Thoracic aorta (tissue), 2 donors: Measurements from ENCODE around the gene ACIN1. TPM values are rescaled to one million over a fixed set of nuclear protein-coding genes. Genes with fewer than 3 reads are reported as not detected.

Experiments used
- ATAC-seq: fragments of 150-250 bp; one replicate; pipeline ENCODE4 v1.8.0; 2017; ENCODE audit warnings: low read depth; ENCODE audit not compliant: insufficient number of reproducible peaks, low FRiP score
- DNase-seq: peaks from one replicate; pipeline ENCODE4 v3.0.0-alpha.2; 2020; ENCODE audit warnings: low spot score
- H3K27ac ChIP-seq, 2 donors: fragments of 200-600 bp; sonication (generic); 1 replicate in 1 of 2; 2 replicates in 1 of 2; pipeline ENCODE4 v1.5.1; 2016; ENCODE audit warnings: mild to moderate bottlenecking in 2 of 2, moderate library complexity in 2 of 2
- H3K27me3 ChIP-seq: fragments of 200-600 bp; sonication (generic); replicated peaks from 2 replicates; pipeline ENCODE4 v1.6.0; 2016; ENCODE audit warnings: mild to moderate bottlenecking; ENCODE audit not compliant: insufficient read depth
- H3K36me3 ChIP-seq: fragments of 200-600 bp; sonication (generic); one replicate; pipeline ENCODE4 v1.5.1; 2016
- H3K4me1 ChIP-seq, 2 donors: fragments of 200-600 bp; sonication (generic); 1 replicate in 1 of 2; 2 replicates in 1 of 2; pipeline versions ENCODE4 v1.5.1 to v1.6.0; 2016; ENCODE audit warnings: low read depth in 2 of 2, mild to moderate bottlenecking in 1 of 2; ENCODE audit not compliant: control insufficient read depth in 1 of 2
- H3K4me3 ChIP-seq: fragments of 200-600 bp; sonication (generic); 2 replicates; pipeline ENCODE4 v1.5.1; 2016; ENCODE audit warnings: mild to moderate bottlenecking
- H3K9me3 ChIP-seq: fragments of 200-600 bp; sonication (generic); 2 replicates; pipeline ENCODE4 v1.5.1; 2016
- total RNA-seq, 2 donors: library from RNA; depleted of rRNA; stranded (reverse); fragments of >200 nt; gene quantifications; one replicate each; pipeline versions ENCODE4 v1.1.0 to v1.2.3, GENCODE V29; 2016
- TF ChIP-seq, protein P1 (sequence below): fragments of 200-600 bp; sonication (generic); IDR thresholded peaks from one replicate; pipeline ENCODE4 v1.5.1; 2019; ENCODE audit warnings: antibody characterized with exemption

ACIN1 gene
- total RNA-seq, 2 donors from 2014 or later = 117 to 154 TPM

DNA sequence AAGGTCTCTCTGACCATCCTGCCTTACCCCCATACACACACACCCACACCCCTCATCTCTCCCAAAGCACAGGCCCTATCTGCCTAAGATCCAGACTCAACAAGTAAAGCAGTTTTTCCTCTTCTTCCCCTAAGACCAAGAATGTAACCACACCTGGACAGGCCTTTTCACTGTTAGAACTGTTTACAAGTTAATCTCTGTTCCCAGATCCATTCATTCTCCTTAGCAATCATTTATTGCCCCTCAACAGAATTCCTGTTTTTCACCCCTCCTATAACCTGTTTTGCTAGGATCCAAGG, 11.8 kb upstream of the ACIN1 start:
- TF ChIP-seq, protein P1, sequence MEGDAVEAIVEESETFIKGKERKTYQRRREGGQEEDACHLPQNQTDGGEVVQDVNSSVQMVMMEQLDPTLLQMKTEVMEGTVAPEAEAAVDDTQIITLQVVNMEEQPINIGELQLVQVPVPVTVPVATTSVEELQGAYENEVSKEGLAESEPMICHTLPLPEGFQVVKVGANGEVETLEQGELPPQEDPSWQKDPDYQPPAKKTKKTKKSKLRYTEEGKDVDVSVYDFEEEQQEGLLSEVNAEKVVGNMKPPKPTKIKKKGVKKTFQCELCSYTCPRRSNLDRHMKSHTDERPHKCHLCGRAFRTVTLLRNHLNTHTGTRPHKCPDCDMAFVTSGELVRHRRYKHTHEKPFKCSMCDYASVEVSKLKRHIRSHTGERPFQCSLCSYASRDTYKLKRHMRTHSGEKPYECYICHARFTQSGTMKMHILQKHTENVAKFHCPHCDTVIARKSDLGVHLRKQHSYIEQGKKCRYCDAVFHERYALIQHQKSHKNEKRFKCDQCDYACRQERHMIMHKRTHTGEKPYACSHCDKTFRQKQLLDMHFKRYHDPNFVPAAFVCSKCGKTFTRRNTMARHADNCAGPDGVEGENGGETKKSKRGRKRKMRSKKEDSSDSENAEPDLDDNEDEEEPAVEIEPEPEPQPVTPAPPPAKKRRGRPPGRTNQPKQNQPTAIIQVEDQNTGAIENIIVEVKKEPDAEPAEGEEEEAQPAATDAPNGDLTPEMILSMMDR = no peak
- Histone ChIP-seq H3K27ac (no peak overlapping the region), H3K9me3 (no peaks in the 10 kb centered on the region), H3K4me1 (no peaks in the 10 kb centered on the region), H3K36me3 (no peaks in the 10 kb centered on the region), H3K4me3 (no peak overlapping the region), H3K27me3 (no peaks in the 10 kb centered on the region)
- ATAC-seq = no peak
- no peak for DNase-seq

DNA sequence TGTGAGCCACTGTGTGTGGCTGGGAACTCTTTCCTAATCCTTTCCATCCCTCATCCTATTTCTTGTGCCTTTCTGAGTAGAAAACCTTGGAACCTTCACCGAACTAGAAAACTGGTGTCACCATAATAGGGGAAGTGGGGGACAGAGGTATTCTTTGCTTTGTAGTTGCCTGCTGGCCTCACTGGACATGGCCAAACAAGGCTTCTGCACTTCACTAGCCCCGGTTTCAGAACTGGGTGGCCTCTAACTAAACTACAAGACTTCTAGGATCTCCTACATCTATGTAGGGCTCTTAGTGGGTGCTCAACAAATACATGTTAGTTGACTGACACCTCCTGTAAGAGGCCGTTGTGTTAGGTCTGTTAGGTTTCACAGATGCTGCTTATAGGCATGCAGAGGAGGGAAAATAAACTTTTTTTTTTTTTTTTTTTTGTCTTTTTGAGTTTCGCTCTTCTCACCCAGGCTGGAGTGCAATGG, 10.4 kb upstream of the ACIN1 start:
- TF ChIP-seq, protein P1 = no peak
- Histone ChIP-seq H3K27me3 (no peaks in the 10 kb centered on the region), H3K36me3 (no peaks in the 10 kb centered on the region), H3K4me3 (no peak overlapping the region), H3K27ac (no peak overlapping the region), H3K4me1 (no peaks in the 10 kb centered on the region), H3K9me3 (no peaks in the 10 kb centered on the region)
- DNase-seq (no peak), ATAC-seq (no peak)

DNA sequence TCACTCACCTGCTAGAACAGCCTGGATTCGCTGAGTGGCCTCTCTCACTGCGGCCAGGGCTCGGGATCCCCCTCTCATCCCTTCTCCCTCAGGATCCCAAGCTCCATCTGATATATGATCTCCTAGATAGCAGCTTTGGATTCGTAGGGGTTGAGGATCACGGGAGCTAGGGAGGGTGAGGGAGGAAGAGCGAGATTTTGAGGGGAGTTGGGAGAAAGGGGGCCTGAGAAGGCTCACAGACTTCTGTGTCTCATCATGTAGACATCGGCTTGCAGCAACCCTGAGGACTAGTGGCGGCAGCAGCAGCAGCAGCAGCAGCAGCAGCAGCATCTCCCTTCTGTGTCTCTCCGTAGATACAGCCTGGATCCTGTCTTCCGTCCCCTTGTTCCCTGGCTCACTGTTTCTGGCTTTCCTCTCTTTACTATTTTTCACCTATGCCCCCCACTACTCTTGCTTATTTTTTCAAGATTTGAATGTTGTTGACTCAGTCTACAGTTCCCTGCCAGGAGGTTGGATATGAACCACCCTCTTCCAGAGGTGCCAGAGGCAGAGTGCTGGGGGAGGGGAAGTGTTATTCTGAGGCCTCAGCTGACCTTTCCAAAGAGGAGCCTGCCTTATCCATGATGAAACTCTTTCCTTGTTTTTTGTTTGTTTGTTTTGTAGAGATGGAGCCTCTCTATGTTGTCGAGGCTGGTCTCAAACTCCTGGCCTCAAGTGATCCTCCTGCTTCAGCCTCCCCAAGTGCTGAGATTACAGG, 9.8 kb upstream of the ACIN1 start, which contains the start of gene CIROP:
Gene CIROP (minus strand): TSS at position 399 of the 757 bp plus-strand sequence. CDS start 69 bp downstream, at position 330.
- Histone ChIP-seq H3K4me1 (no peaks in the 10 kb centered on the region), H3K27me3 (no peaks in the 10 kb centered on the region), H3K9me3 (no peaks in the 10 kb centered on the region), H3K27ac (no peak within 1 kb of the TSS), H3K4me3 (no peak within 1 kb of the TSS), H3K36me3 (no peaks in the 10 kb centered on the region)
- TF ChIP-seq, protein P1 = no peak
- no peak for ATAC-seq
- DNase-seq = no peak

DNA sequence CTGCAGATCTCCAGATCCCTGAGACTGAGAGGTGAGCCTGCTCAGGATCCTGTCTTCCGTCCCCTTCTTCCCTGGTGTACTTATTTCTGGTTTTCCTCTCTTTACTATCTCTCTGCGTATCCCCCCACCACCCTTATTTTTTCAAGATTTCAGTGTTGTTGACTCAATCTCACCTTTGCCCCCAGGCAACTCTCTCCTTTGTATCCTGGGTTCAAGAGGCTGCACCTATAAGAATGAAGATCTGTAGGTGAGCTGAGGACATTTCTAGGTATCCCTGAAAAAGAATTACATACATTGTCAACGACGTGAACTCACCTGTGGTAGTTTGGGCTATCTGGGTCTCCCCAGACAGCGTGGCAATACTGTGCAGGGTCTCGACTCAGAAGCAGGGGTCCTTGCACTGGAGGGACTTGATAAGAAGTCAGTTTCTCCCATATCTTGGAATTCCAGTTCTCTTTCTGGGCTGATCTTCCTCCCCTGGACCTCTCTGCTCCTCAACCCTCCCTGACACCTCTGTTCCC, 9.2 kb upstream of the ACIN1 start:
- H3K9me3 ChIP-seq = no peaks in the 10 kb centered on the region
- TF ChIP-seq, protein P1 = no peak
- no peaks in the 10 kb centered on the region for H3K4me1 ChIP-seq
- H3K27ac ChIP-seq = no peak overlapping the region
- no peaks in the 10 kb centered on the region for H3K27me3 ChIP-seq
- no peak overlapping the region for H3K4me3 ChIP-seq
- DNase-seq = no peak
- no peak for ATAC-seq
- no peaks in the 10 kb centered on the region for H3K36me3 ChIP-seq

- Histone ChIP-seq H3K4me1 (no peaks in the 10 kb centered on the region), H3K9me3 (no peaks in the 10 kb centered on the region), H3K4me3 (no peak overlapping the region), H3K27ac (no peak overlapping the region), H3K27me3 (no peaks in the 10 kb centered on the region), H3K36me3 (peaks cover 2% of the 10 kb centered on the region)
- TF ChIP-seq, protein P1 = no peak
- DNase-seq (no peak), ATAC-seq (no peak)
These were observed 8.6 kb upstream of the ACIN1 start for GRCh38 chr14:23103581-23103980.
